Gastroesophageal sphincter (tissue), 4 donors: ENCODE results near the gene TXLNB. TPM values are rescaled to one million over a fixed set of nuclear protein-coding genes. Genes with fewer than 3 reads are reported as not detected.
"Not testable (repeated sequence)": the region's sequence is repeated elsewhere in the genome, so short reads cannot be mapped to it uniquely, and the experiment has no call there.

Source experiments
- ATAC-seq: fragments of 150-250 bp; one replicate; pipeline ENCODE4 v1.9.1; 2016; ENCODE audit warnings: mild to moderate bottlenecking, moderate library complexity
- H3K27ac ChIP-seq, 4 donors: fragments of 200-600 bp; sonication (generic) in 3 of 4; 1 replicate in 3 of 4; 2 replicates in 1 of 4; pipeline ENCODE4 v1.5.1; 2016 to 2019
- H3K27me3 ChIP-seq: fragments of 200-600 bp; sonication (generic); one replicate; pipeline ENCODE4 v1.5.1; 2019
- H3K36me3 ChIP-seq, 2 donors: fragments of 200-600 bp; sonication (generic); one replicate each; pipeline ENCODE4 v1.5.1; 2019; ENCODE audit warnings: control low read depth in 1 of 2
- H3K4me1 ChIP-seq, 3 donors: fragments of 200-600 bp; sonication (generic); 1 replicate in 2 of 3; 2 replicates in 1 of 3; pipeline ENCODE4 v1.5.1; 2016 to 2019; ENCODE audit warnings: control low read depth in 2 of 3
- H3K4me3 ChIP-seq, 2 donors: fragments of 200-600 bp; sonication (generic); one replicate each; pipeline ENCODE4 v1.5.1; 2019; ENCODE audit warnings: mild to moderate bottlenecking in 1 of 2, moderate library complexity in 1 of 2
- H3K9me3 ChIP-seq, 3 donors: fragments of 200-600 bp; sonication (generic); one replicate each; pipeline ENCODE4 v1.5.1; 2017 to 2019; ENCODE audit warnings: control low read depth in 2 of 3
- EP300 ChIP-seq: sonication (generic); formaldehyde crosslinking; IDR thresholded peaks from one replicate; pipeline ENCODE4 v1.6.1; 2017; ENCODE audit warnings: antibody characterized with exemption, mild to moderate bottlenecking
- POLR2A ChIP-seq, 2 donors: fragments of 450-650 bp; IDR thresholded peaks; one replicate each; pipeline ENCODE4 v1.6.1; 2017; ENCODE audit warnings: antibody characterized with exemption in 2 of 2, mild to moderate bottlenecking in 2 of 2, moderate library complexity in 1 of 2
- POLR2AphosphoS5 ChIP-seq: sonication (generic); formaldehyde crosslinking; IDR thresholded peaks from one replicate; pipeline ENCODE4 v1.6.1; 2017; ENCODE audit warnings: antibody characterized with exemption
- WGBS, 2 donors: methylation state at CpG; one replicate each; pipeline ENCODE4 v1.1.5; 2018; ENCODE audit warnings: low coverage in 1 of 2; 5-methylcytosine and 5-hydroxymethylcytosine counted together
- total RNA-seq, 4 donors: library from RNA; depleted of rRNA; stranded (reverse); fragments of >200 nt; gene quantifications; one replicate each; pipeline ENCODE4 v1.1.0, GENCODE V29; 2016
- TF ChIP-seq, protein P1 (sequence below), 4 experiments: fragments of 200-600 bp in 2 of 4; fragments of 450-650 bp in 2 of 4; sonication (generic) in 1 of 4; IDR thresholded peaks; one replicate each; pipeline ENCODE4 v1.5.1; 2017 to 2019; ENCODE audit warnings: antibody characterized with exemption in 4 of 4, mild to moderate bottlenecking in 2 of 4, moderate library complexity in 2 of 4

Gene TXLNB
- total RNA-seq, 4 donors from 2014 or later: 0.67 to 5.4 (median 2.6) TPM

DNA sequence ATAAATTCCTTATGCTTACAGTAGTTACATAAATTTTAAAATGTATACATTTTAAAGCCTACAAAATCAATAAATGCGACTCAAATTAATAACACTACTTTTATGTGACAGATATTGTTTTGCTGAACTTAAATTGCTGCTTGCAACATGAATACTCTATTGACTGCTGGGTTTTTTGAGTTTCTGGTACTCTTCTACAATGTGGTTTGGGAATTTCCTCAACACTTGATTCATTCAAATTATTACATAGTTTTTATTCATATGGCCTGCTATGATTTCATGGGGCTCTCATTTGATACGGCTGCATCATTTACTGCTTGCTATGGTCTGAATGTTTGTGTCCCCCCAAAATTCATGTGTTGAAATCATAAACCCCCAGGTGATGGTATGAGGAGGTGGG lies 2.3 kb upstream of the TXLNB start:
- no peaks in the 10 kb centered on the region for H3K9me3 ChIP-seq
- TF ChIP-seq POLR2AphosphoS5 (no peak), POLR2A (IDR thresholded peaks at IDR 0.05) (no peak), EP300 (no peak)
- TF ChIP-seq, protein P1, sequence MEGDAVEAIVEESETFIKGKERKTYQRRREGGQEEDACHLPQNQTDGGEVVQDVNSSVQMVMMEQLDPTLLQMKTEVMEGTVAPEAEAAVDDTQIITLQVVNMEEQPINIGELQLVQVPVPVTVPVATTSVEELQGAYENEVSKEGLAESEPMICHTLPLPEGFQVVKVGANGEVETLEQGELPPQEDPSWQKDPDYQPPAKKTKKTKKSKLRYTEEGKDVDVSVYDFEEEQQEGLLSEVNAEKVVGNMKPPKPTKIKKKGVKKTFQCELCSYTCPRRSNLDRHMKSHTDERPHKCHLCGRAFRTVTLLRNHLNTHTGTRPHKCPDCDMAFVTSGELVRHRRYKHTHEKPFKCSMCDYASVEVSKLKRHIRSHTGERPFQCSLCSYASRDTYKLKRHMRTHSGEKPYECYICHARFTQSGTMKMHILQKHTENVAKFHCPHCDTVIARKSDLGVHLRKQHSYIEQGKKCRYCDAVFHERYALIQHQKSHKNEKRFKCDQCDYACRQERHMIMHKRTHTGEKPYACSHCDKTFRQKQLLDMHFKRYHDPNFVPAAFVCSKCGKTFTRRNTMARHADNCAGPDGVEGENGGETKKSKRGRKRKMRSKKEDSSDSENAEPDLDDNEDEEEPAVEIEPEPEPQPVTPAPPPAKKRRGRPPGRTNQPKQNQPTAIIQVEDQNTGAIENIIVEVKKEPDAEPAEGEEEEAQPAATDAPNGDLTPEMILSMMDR (IDR thresholded peaks at IDR 0.05): no peak
- 70 to 92% methylated on average over 1 to 2 of the region's 2 CpGs for WGBS, 2 donors
- ATAC-seq: no peak
- H3K4me3 ChIP-seq: no peak overlapping the region
- H3K27ac ChIP-seq: no peak overlapping the region
- H3K4me1 ChIP-seq: peaks cover 3 to 31% (median 8%) of the 10 kb centered on the region in 3 donors
- no peaks in the 10 kb centered on the region for H3K36me3 ChIP-seq
- no peaks in the 10 kb centered on the region for H3K27me3 ChIP-seq

DNA sequence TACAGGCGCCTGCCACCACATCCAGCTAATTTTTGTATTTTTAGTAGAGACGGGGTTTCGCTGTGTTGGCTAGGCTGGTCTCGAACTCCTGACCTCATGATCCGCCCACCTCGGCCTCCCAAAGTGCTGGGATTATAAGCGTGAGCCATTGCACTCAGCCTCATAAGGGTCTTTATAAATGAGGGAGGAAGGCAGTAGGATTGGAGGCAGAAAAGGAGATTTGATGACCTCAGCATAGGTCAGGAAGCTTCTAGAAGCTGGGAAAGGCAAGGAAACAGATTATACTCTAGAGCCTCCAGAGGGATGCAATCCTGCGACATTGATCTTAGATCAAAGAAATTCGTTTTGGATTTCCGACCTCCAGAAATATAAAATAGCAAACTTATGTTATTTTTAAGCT lies 1.4 kb upstream of the TXLNB start:
- not testable (repeated sequence) for H3K27me3 ChIP-seq, H3K4me3 ChIP-seq, ATAC-seq, H3K36me3 ChIP-seq, H3K9me3 ChIP-seq
- Histone ChIP-seq H3K27ac (peak overlapping the region in 1 of 4 donors; percentile 83), H3K4me1 (peaks cover 3 to 31% (median 8%) of the 10 kb centered on the region in 3 donors)
- 83 to 86% methylated on average over 4 to 8 of the region's 10 CpGs for WGBS, 2 donors

DNA sequence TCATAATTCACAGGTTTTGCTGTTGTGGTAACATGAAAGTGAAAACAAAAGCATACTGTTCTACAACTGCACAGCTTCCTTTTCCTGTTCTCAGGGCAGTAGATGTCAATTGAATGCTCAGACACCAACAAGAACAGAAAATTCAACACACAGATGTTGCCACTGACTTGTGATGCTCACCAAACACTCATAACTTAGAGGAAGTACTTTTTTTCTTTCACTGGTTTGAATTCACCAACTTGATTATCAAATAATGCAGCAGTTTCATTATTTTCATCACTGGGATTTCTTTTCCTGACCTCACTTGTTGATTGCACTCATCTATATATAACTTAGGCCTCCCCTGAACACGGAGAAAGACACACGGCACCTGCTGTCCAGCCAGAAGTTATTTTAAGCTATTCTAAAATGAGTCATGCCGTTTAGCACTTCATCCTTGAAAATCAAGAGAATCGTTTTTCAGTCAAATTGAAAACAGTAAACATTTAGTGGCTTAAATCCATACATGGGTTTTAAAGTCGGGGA lies 949 bp downstream of the TXLNB start:
- Histone ChIP-seq H3K27ac (peak overlapping the region; percentile 81 to 84 (median 82)), H3K4me3 (no peak overlapping the region), H3K9me3 (no peaks in the 10 kb centered on the region), H3K36me3 (no peaks in the 10 kb centered on the region), H3K4me1 (peaks cover 3 to 31% (median 8%) of the 10 kb centered on the region in 3 donors), H3K27me3 (no peaks in the 10 kb centered on the region)
- peak; percentile 75 for ATAC-seq
- no peak for TF ChIP-seq POLR2A (IDR thresholded peaks at IDR 0.05)
- TF ChIP-seq EP300: no peak
- TF ChIP-seq, protein P1 (IDR thresholded peaks at IDR 0.05): no peak
- TF ChIP-seq POLR2AphosphoS5: peak; percentile 50
- 2 to 9% methylated on average over 5 of the region's 5 CpGs for WGBS, 2 donors

DNA sequence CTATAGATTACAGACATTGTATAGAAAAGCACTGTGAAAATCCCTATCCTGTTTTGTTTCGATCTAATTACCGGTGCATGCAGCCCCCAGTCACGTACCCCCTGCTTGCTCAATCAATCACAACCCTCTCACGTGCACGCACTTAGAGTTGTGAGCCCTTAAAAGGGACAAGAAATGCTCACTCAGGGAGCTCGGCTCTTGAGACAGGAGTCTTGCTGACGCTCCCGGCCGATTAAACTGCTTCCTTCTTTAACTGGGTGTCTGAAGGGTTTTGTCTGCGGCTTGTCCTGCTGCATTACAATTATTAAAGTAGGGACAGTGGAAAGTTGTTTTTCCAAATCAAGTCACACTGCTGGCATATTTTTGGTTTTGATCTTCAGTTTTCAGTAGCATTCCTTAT lies 2.6 kb downstream of the TXLNB start:
- Histone ChIP-seq H3K4me1 (peaks cover 3 to 31% (median 8%) of the 10 kb centered on the region in 3 donors), H3K4me3 (no peak overlapping the region), H3K27me3 (no peaks in the 10 kb centered on the region), H3K27ac (no peak overlapping the region), H3K9me3 (no peaks in the 10 kb centered on the region), H3K36me3 (no peaks in the 10 kb centered on the region)
- WGBS, 2 donors: 65 to 76% methylated on average over 4 to 6 of the region's 10 CpGs
- no peak for ATAC-seq
- TF ChIP-seq, protein P1 (IDR thresholded peaks at IDR 0.05): no peak
- TF ChIP-seq POLR2AphosphoS5: no peak
- TF ChIP-seq POLR2A (IDR thresholded peaks at IDR 0.05): no peak
- no peak for TF ChIP-seq EP300

DNA sequence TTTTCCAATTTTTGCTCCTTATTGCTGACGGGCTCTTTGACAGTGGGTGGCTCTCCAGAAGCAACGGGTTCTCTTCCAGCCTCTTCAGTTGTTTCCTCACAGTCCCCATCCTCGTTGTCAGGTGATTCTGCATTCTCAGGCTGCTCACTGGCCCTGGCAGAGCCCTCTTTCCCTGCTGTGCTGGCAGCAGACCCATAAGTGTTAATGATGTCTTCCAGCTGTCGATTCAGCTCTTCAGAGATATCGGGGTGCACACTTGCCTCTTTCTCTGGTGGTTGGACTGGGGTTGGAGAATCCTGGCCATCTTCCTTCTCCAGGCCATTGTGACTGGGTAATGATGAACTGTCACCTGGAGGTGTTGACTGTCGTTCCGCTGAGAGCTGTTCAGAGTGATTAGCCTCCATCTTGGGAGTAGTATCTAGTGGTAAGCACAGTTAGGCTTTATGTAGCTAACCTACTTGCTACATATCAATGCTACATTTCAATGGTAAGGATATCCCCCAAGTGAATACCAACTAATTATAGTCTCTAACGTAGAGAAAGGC lies 3.2 kb downstream of the TXLNB start:
- no peaks in the 10 kb centered on the region for H3K36me3 ChIP-seq
- no peak overlapping the region for H3K27ac ChIP-seq
- 84 to 85% methylated on average over 6 to 8 of the region's 8 CpGs for WGBS, 2 donors
- TF ChIP-seq POLR2A (IDR thresholded peaks at IDR 0.05): no peak
- TF ChIP-seq, protein P1 (IDR thresholded peaks at IDR 0.05): no peak
- no peak for TF ChIP-seq POLR2AphosphoS5
- peaks cover 3 to 31% (median 8%) of the 10 kb centered on the region in 3 donors for H3K4me1 ChIP-seq
- no peak overlapping the region for H3K4me3 ChIP-seq
- ATAC-seq: no peak
- no peaks in the 10 kb centered on the region for H3K27me3 ChIP-seq
- no peaks in the 10 kb centered on the region for H3K9me3 ChIP-seq
